CMK (cell line): Measurements from ENCODE around the gene KLHL13.
"Not testable (repeated sequence)": the region's sequence is repeated elsewhere in the genome, so short reads cannot be mapped to it uniquely, and the experiment has no call there.

Source experiments
- DNase-seq: peaks from one replicate; pipeline ENCODE4 v3.0.0-alpha.2; 2010; ENCODE audit warnings: low read depth

Gene KLHL13

GRCh38 chrX:117992192-117992723 lies 124.4 kb downstream of the KLHL13 start:
- no peak for DNase-seq

GRCh38 chrX:117990438-117990837 lies 126.2 kb downstream of the KLHL13 start:
- DNase-seq: no peak

GRCh38 chrX:117989512-117989911 lies 127.1 kb downstream of the KLHL13 start:
- no peak for DNase-seq

- no peak for DNase-seq
These were observed 129.2 kb downstream of the KLHL13 start for GRCh38 chrX:117987373-117987772.

- DNase-seq: no peak
These were observed 131.4 kb downstream of the KLHL13 start for GRCh38 chrX:117985241-117985640.

GRCh38 chrX:117982694-117983392 lies 133.8 kb downstream of the KLHL13 start:
- no peak for DNase-seq

GRCh38 chrX:117978402-117978801 lies 138.2 kb downstream of the KLHL13 start:
- no peak for DNase-seq

- no peak for DNase-seq
These were observed 139.1 kb downstream of the KLHL13 start for GRCh38 chrX:117977526-117977925.

GRCh38 chrX:117973110-117973807 lies 143.4 kb downstream of the KLHL13 start:
- DNase-seq: no peak

- DNase-seq: no peak
These were observed 143.9 kb downstream of the KLHL13 start for GRCh38 chrX:117972711-117973109.

- no peak for DNase-seq
These were observed 146.8 kb downstream of the KLHL13 start for GRCh38 chrX:117969782-117970181.

- DNase-seq: no peak
These were observed 147.3 kb downstream of the KLHL13 start for GRCh38 chrX:117969328-117969727.

GRCh38 chrX:117959045-117959444 lies 157.6 kb downstream of the KLHL13 start:
- no peak for DNase-seq

GRCh38 chrX:117957128-117957527 lies 159.5 kb downstream of the KLHL13 start:
- DNase-seq: no peak

GRCh38 chrX:117939296-117939695 lies 177.3 kb downstream of the KLHL13 start:
- DNase-seq: not testable (repeated sequence)

- DNase-seq: no peak
These were observed 180.5 kb downstream of the KLHL13 start for GRCh38 chrX:117936118-117936517.

GRCh38 chrX:117930116-117930515 lies 186.5 kb downstream of the KLHL13 start:
- not testable (repeated sequence) for DNase-seq

- no peak for DNase-seq
These were observed 196.9 kb downstream of the KLHL13 start for GRCh38 chrX:117919755-117920154.

- DNase-seq: no peak
These were observed 206.4 kb downstream of the KLHL13 start for GRCh38 chrX:117910216-117910615.

GRCh38 chrX:117898226-117898625 lies 218.4 kb downstream of the KLHL13 start:
- no peak for DNase-seq

- no peak for DNase-seq
These were observed 221.2 kb downstream of the KLHL13 start for GRCh38 chrX:117895418-117895817.

- DNase-seq: no peak
These were observed 224.1 kb downstream of the KLHL13 start for GRCh38 chrX:117892469-117892868.

- DNase-seq: no peak
These were observed 244.8 kb downstream of the KLHL13 start for GRCh38 chrX:117871796-117872195.
